ENCODE measurements around the gene ADAM12. TPM values are rescaled to one million over a fixed set of nuclear protein-coding genes. Genes with fewer than 3 reads are reported as not detected.

ADAM12 gene
- total RNA-seq, 4 donors from 2014 or later, result under 0.01 to 1.3 (median 1.0) TPM

- TF ChIP-seq POLR2AphosphoS5 (IDR thresholded peaks at IDR 0.05) (no peak), CTCF (IDR thresholded peaks at IDR 0.05) (no peak), EP300 (IDR thresholded peaks at IDR 0.05) (no peak), POLR2A (IDR thresholded peaks at IDR 0.05; ENCODE audit: low read depth) (no peak)
- Histone ChIP-seq H3K9me3 (no peaks in the 10 kb centered on the region), H3K4me3 (no peak overlapping the region), H3K36me3 (no peaks in the 10 kb centered on the region), H3K27ac (replicated peaks in 1 of 4) (no peak overlapping the region), H3K27me3 (peaks cover 0 to 20% (median 0%) of the 10 kb centered on the region in 4 donors), H3K4me1 (peaks cover 0 to 5% (median 0%) of the 10 kb centered on the region in 4 donors)
- intact Hi-C loops (cut with DNase I), result no loop called here
- DNase-seq (ENCODE audit: extremely low spot score), result peak; percentile 87
- WGBS, result 91% methylated on average over 8 of the region's 8 CpGs
These were observed 173.6 kb downstream of the ADAM12 start for GRCh38 chr10:126214679-126215078.

GRCh38 chr10:126214021-126214420 lies 174.3 kb downstream of the ADAM12 start:
- DNase-seq (ENCODE audit: extremely low spot score), result no peak
- 76% methylated on average over 6 of the region's 6 CpGs for WGBS
- H3K27me3 ChIP-seq, result peaks cover 0 to 20% (median 0%) of the 10 kb centered on the region in 4 donors
- no peaks in the 10 kb centered on the region for H3K9me3 ChIP-seq
- peaks cover 0 to 5% (median 0%) of the 10 kb centered on the region in 4 donors for H3K4me1 ChIP-seq
- intact Hi-C loops (cut with DNase I), result no loop called here
- TF ChIP-seq POLR2AphosphoS5 (IDR thresholded peaks at IDR 0.05) (no peak), POLR2A (IDR thresholded peaks at IDR 0.05; ENCODE audit: low read depth) (no peak), EP300 (IDR thresholded peaks at IDR 0.05) (no peak), CTCF (IDR thresholded peaks at IDR 0.05) (no peak)
- H3K4me3 ChIP-seq, result no peak overlapping the region
- no peaks in the 10 kb centered on the region for H3K36me3 ChIP-seq
- no peak overlapping the region for H3K27ac ChIP-seq (replicated peaks in 1 of 4)

- WGBS, result 97% methylated on average over 2 of the region's 2 CpGs
- Histone ChIP-seq H3K4me3 (no peak overlapping the region), H3K9me3 (no peaks in the 10 kb centered on the region), H3K36me3 (no peaks in the 10 kb centered on the region), H3K27ac (replicated peaks in 1 of 4) (no peak overlapping the region), H3K27me3 (peaks cover 0 to 20% (median 0%) of the 10 kb centered on the region in 4 donors), H3K4me1 (peaks cover 0 to 5% (median 0%) of the 10 kb centered on the region in 4 donors)
- no peak for DNase-seq (ENCODE audit: extremely low spot score)
- TF ChIP-seq EP300 (IDR thresholded peaks at IDR 0.05) (no peak), CTCF (IDR thresholded peaks at IDR 0.05) (no peak), POLR2AphosphoS5 (IDR thresholded peaks at IDR 0.05) (no peak), POLR2A (IDR thresholded peaks at IDR 0.05; ENCODE audit: low read depth) (no peak)
- intact Hi-C loops (cut with DNase I), result no loop called here
These were observed 175.5 kb downstream of the ADAM12 start for GRCh38 chr10:126212738-126213137.

- Histone ChIP-seq H3K27ac (replicated peaks in 1 of 4) (no peak overlapping the region), H3K36me3 (no peaks in the 10 kb centered on the region), H3K27me3 (peaks cover 0 to 20% (median 0%) of the 10 kb centered on the region in 4 donors), H3K4me3 (no peak overlapping the region), H3K4me1 (no peaks in the 10 kb centered on the region), H3K9me3 (no peaks in the 10 kb centered on the region)
- TF ChIP-seq EP300 (IDR thresholded peaks at IDR 0.05), result no peak
- TF ChIP-seq CTCF (IDR thresholded peaks at IDR 0.05), result no peak
- TF ChIP-seq POLR2AphosphoS5 (IDR thresholded peaks at IDR 0.05), result no peak
- no peak for TF ChIP-seq POLR2A (IDR thresholded peaks at IDR 0.05; ENCODE audit: low read depth)
- no peak for DNase-seq (ENCODE audit: extremely low spot score)
- intact Hi-C loops (cut with DNase I), result no loop called here
- WGBS, result 95% methylated on average over 9 of the region's 10 CpGs
These were observed 178.1 kb downstream of the ADAM12 start for GRCh38 chr10:126210051-126210651.

- no peak overlapping the region for H3K27ac ChIP-seq (replicated peaks in 1 of 4)
- DNase-seq (ENCODE audit: extremely low spot score), result no peak
- H3K27me3 ChIP-seq, result peaks cover 0 to 20% (median 0%) of the 10 kb centered on the region in 4 donors
- no peaks in the 10 kb centered on the region for H3K9me3 ChIP-seq
- H3K4me1 ChIP-seq, result no peaks in the 10 kb centered on the region
- H3K36me3 ChIP-seq, result no peaks in the 10 kb centered on the region
- no peak overlapping the region for H3K4me3 ChIP-seq
- intact Hi-C loops (cut with DNase I), result no loop called here
- TF ChIP-seq POLR2AphosphoS5 (IDR thresholded peaks at IDR 0.05), result no peak
- no peak for TF ChIP-seq POLR2A (IDR thresholded peaks at IDR 0.05; ENCODE audit: low read depth)
- no peak for TF ChIP-seq EP300 (IDR thresholded peaks at IDR 0.05)
- no peak for TF ChIP-seq CTCF (IDR thresholded peaks at IDR 0.05)
- 55% methylated on average over 4 of the region's 4 CpGs for WGBS
These were observed 178.8 kb downstream of the ADAM12 start for GRCh38 chr10:126209451-126209850.
